DMS 273 (cell line): Measurements from ENCODE around the gene IDS.

Source experiments
- DNase-seq: peaks from one replicate; lab custom pipeline; 2025; ENCODE audit not compliant: unreplicated experiment; lab: John Stamatoyannopoulos, UW

IDS gene

GRCh38 chrX:149461746-149462145, 43.4 kb downstream of the IDS start:
- DNase-seq = no peak

GRCh38 chrX:149458586-149458985, 46.5 kb downstream of the IDS start:
- peak; percentile 69 for DNase-seq

GRCh38 chrX:149456476-149457245, 48.4 kb downstream of the IDS start:
- DNase-seq = peak; percentile 27

- no peak for DNase-seq
These were observed 49.2 kb downstream of the IDS start for GRCh38 chrX:149455934-149456333.

GRCh38 chrX:149453906-149454822, 50.9 kb downstream of the IDS start:
- DNase-seq = peak; percentile 90

GRCh38 chrX:149453030-149453429, 52.1 kb downstream of the IDS start:
- peak; percentile 36 for DNase-seq

- DNase-seq = no peak
These were observed 71.7 kb downstream of the IDS start for GRCh38 chrX:149433451-149433850.

GRCh38 chrX:149433051-149433450, 72.1 kb downstream of the IDS start:
- no peak for DNase-seq
